ENCODE data around the gene CPLX3. TPM values are rescaled to one million over a fixed set of nuclear protein-coding genes. Genes with fewer than 3 reads are reported as not detected.

The CPLX3 gene
- total RNA-seq, 1 experiment from 2014 or later, result 0.21 TPM

GRCh38 chr15:74804935-74805334 lies 21.5 kb upstream of the CPLX3 start:
- H3K4me3 Mint-ChIP-seq (ENCODE audit: low read depth, unreplicated experiment), result no peak overlapping the region
- no TSS peak for BruUV-seq (replicated peaks)
- DNase-seq, result no peak
- H3K9me3 Mint-ChIP-seq (ENCODE audit: low read depth, unreplicated experiment), result no peaks in the 10 kb centered on the region
- H3K36me3 Mint-ChIP-seq (ENCODE audit: insufficient read depth, unreplicated experiment), result peaks cover 31% of the 10 kb centered on the region
- H3K4me1 Mint-ChIP-seq (ENCODE audit: low read depth, unreplicated experiment), result no peaks in the 10 kb centered on the region
- H3K27ac Mint-ChIP-seq (ENCODE audit: unreplicated experiment), result no peak overlapping the region
- peaks cover 29% of the 10 kb centered on the region for H3K27me3 Mint-ChIP-seq (ENCODE audit: unreplicated experiment)
- CTCF ChIA-PET, result no interaction called here
- no peak for TF ChIP-seq CTCF (IDR thresholded peaks at IDR 0.05; ENCODE audit: unreplicated experiment)
- intact Hi-C loops (cut with micrococcal nuclease; ENCODE audit: unreplicated experiment), result no loop called here

GRCh38 chr15:74807282-74807681 lies 19.1 kb upstream of the CPLX3 start:
- DNase-seq, result no peak
- H3K36me3 Mint-ChIP-seq (ENCODE audit: insufficient read depth, unreplicated experiment), result peaks cover 22% of the 10 kb centered on the region
- H3K4me3 Mint-ChIP-seq (ENCODE audit: low read depth, unreplicated experiment), result no peak overlapping the region
- BruUV-seq (replicated peaks), result no TSS peak
- H3K27ac Mint-ChIP-seq (ENCODE audit: unreplicated experiment), result no peak overlapping the region
- no peak for TF ChIP-seq CTCF (IDR thresholded peaks at IDR 0.05; ENCODE audit: unreplicated experiment)
- H3K4me1 Mint-ChIP-seq (ENCODE audit: low read depth, unreplicated experiment), result no peaks in the 10 kb centered on the region
- no peaks in the 10 kb centered on the region for H3K9me3 Mint-ChIP-seq (ENCODE audit: low read depth, unreplicated experiment)
- intact Hi-C loops (cut with micrococcal nuclease; ENCODE audit: unreplicated experiment), result no loop called here
- peaks cover 29% of the 10 kb centered on the region for H3K27me3 Mint-ChIP-seq (ENCODE audit: unreplicated experiment)
- CTCF ChIA-PET, result interaction anchor here (0.6 to 1.1 kb wide), 2 partner anchors 36 to 58 kb away, joined by 5 read pairs; no protein-coding TSS in a partner anchor

- Mint-ChIP-seq H3K4me3 (ENCODE audit: low read depth, unreplicated experiment) (no peak overlapping the region), H3K27me3 (ENCODE audit: unreplicated experiment) (peaks cover 29% of the 10 kb centered on the region), H3K27ac (ENCODE audit: unreplicated experiment) (no peak overlapping the region), H3K4me1 (ENCODE audit: low read depth, unreplicated experiment) (no peaks in the 10 kb centered on the region), H3K9me3 (ENCODE audit: low read depth, unreplicated experiment) (no peaks in the 10 kb centered on the region), H3K36me3 (ENCODE audit: insufficient read depth, unreplicated experiment) (peaks cover 12% of the 10 kb centered on the region)
- intact Hi-C loops (cut with micrococcal nuclease; ENCODE audit: unreplicated experiment), result no loop called here
- no peak for DNase-seq
- CTCF ChIA-PET, result interaction anchor here (0.6 to 1.1 kb wide), 3 partner anchors 37 to 168 kb away, joined by 3 to 5 read pairs (median 3); no protein-coding TSS in a partner anchor
- no peak for TF ChIP-seq CTCF (IDR thresholded peaks at IDR 0.05; ENCODE audit: unreplicated experiment)
- BruUV-seq (replicated peaks), result no TSS peak
Measured at GRCh38 chr15:74808078-74808839, 18.2 kb upstream of the CPLX3 start.

- Mint-ChIP-seq H3K9me3 (ENCODE audit: low read depth, unreplicated experiment) (no peaks in the 10 kb centered on the region), H3K4me1 (ENCODE audit: low read depth, unreplicated experiment) (no peaks in the 10 kb centered on the region), H3K4me3 (ENCODE audit: low read depth, unreplicated experiment) (no peak overlapping the region), H3K36me3 (ENCODE audit: insufficient read depth, unreplicated experiment) (peaks cover 9% of the 10 kb centered on the region), H3K27me3 (ENCODE audit: unreplicated experiment) (peaks cover 29% of the 10 kb centered on the region), H3K27ac (ENCODE audit: unreplicated experiment) (no peak overlapping the region)
- intact Hi-C loops (cut with micrococcal nuclease; ENCODE audit: unreplicated experiment), result no loop called here
- CTCF ChIA-PET, result no interaction called here
- BruUV-seq (replicated peaks), result no TSS peak
- no peak for DNase-seq
- TF ChIP-seq CTCF (IDR thresholded peaks at IDR 0.05; ENCODE audit: unreplicated experiment), result no peak
Measured at GRCh38 chr15:74808840-74809229, 17.6 kb upstream of the CPLX3 start.

Measured in Calu3 (cell line).